GM18909 (cell line): ENCODE measurements around the gene MID2.
"Not testable (repeated sequence)": the region's sequence is repeated elsewhere in the genome, so short reads cannot be mapped to it uniquely, and the experiment has no call there.

Experiments used
- ATAC-seq: cut with Tn5 transposase; IDR thresholded peaks from one replicate; pipeline ENCODE4 v1.9.1; 2021; ENCODE audit warnings: mild to moderate bottlenecking; ENCODE audit not compliant: unreplicated experiment, poor library complexity

Gene MID2

GRCh38 chrX:107935664-107936433 lies 110.2 kb downstream of the MID2 start:
- no peak for ATAC-seq

GRCh38 chrX:107936434-107936730 lies 110.7 kb downstream of the MID2 start:
- ATAC-seq = no peak

GRCh38 chrX:107940095-107940494 lies 114.4 kb downstream of the MID2 start:
- no peak for ATAC-seq

- not testable (repeated sequence) for ATAC-seq
These were observed 129.7 kb downstream of the MID2 start for GRCh38 chrX:107955337-107955736.

GRCh38 chrX:107968623-107969022 lies 143.0 kb downstream of the MID2 start:
- peak; percentile 77 for ATAC-seq

GRCh38 chrX:107970073-107970472 lies 144.4 kb downstream of the MID2 start:
- ATAC-seq = no peak

- ATAC-seq = no peak
These were observed 146.0 kb downstream of the MID2 start for GRCh38 chrX:107971636-107972035.
